Testis (tissue), 2 donors: ENCODE results near the gene CDH22.

ENCODE experiments used
- CTCF ChIP-seq, 3 experiments: fragments of 450-650 bp in 2 of 3; fragments of 200-600 bp in 1 of 3; sonication (generic) in 1 of 3; IDR thresholded peaks; one replicate each; pipeline ENCODE4 v1.5.1; 2016 to 2019; ENCODE audit warnings: antibody characterized with exemption in 3 of 3, mild to moderate bottlenecking in 2 of 3, moderate library complexity in 1 of 3
- POLR2A ChIP-seq: fragments of 450-650 bp; IDR thresholded peaks from one replicate; pipeline ENCODE4 v1.6.1; 2017; ENCODE audit warnings: antibody characterized with exemption, mild to moderate bottlenecking, moderate library complexity

- TF ChIP-seq CTCF (IDR thresholded peaks at IDR 0.05) (no peak), POLR2A (no peak)
Measured at GRCh38 chr20:46303176-46303956, 4.9 kb downstream of the CDH22 start.
